Common myeloid progenitor, CD34-positive (primary cell): ENCODE results near the gene FGF1.

Experiments
- CTCF ChIA-PET: fragments of 350-600 bp; sonication (Branson Sonifier 250); formaldehyde crosslinking; loops from one replicate; lab custom pipeline; 2021; ENCODE audit warnings: antibody characterized with exemption; lab: Charles Lee
- POLR2A ChIA-PET: fragments of 350-600 bp; sonication (Branson Sonifier 250); formaldehyde crosslinking; loops from one replicate; lab custom pipeline; 2021; ENCODE audit warnings: antibody characterized with exemption; lab: Charles Lee
- DNase-seq, 3 donors: peaks; one replicate each; pipeline versions ENCODE4 v3.0.0 to v3.0.0-alpha.2; 2013
- H3K27ac ChIP-seq, 2 experiments: 1 replicate in 1 of 2; 2 replicates in 1 of 2; pipeline ENCODE4 v1.7.0; 2013; ENCODE audit warnings: inconsistent platforms in 2 of 2, low read length in 2 of 2, mild to moderate bottlenecking in 2 of 2, low read depth in 1 of 2, moderate library complexity in 1 of 2; ENCODE audit not compliant: severe bottlenecking in 2 of 2, insufficient read depth in 1 of 2, poor library complexity in 1 of 2
- H3K27me3 ChIP-seq, 5 experiments: replicated peaks in 2 of 5; 1 replicate in 3 of 5; 2 replicates in 2 of 5; pipeline versions ENCODE4 v1.6.1 to v1.7.0; 2013; ENCODE audit warnings: low read length in 4 of 5, mild to moderate bottlenecking in 2 of 5, moderate library complexity in 2 of 5, inconsistent platforms in 1 of 5; ENCODE audit not compliant: insufficient read depth in 5 of 5, control insufficient read depth in 4 of 5
- H3K36me3 ChIP-seq, 4 experiments: 1 replicate in 2 of 4; 2 replicates in 2 of 4; pipeline versions ENCODE4 v1.6.1 to v1.7.0; 2013; ENCODE audit warnings: low read length in 3 of 4, control low read depth in 1 of 4, mild to moderate bottlenecking in 1 of 4; ENCODE audit not compliant: control insufficient read depth in 4 of 4, insufficient read depth in 4 of 4
- H3K4me1 ChIP-seq, 4 experiments: 1 replicate in 3 of 4; 2 replicates in 1 of 4; pipeline versions ENCODE4 v1.6.1 to v1.7.1; 2013; ENCODE audit warnings: low read length in 3 of 4, mild to moderate bottlenecking in 3 of 4, control low read depth in 1 of 4, inconsistent platforms in 1 of 4, moderate library complexity in 1 of 4; ENCODE audit not compliant: control insufficient read depth in 4 of 4, insufficient read depth in 4 of 4; ENCODE audit errors: control extremely low read depth in 1 of 4
- H3K4me3 ChIP-seq, 7 experiments: 1 replicate in 4 of 7; 2 replicates in 3 of 7; pipeline versions ENCODE4 v1.5.1 to v1.7.0; 2013; ENCODE audit warnings: mild to moderate bottlenecking in 7 of 7, low read length in 6 of 7, moderate library complexity in 6 of 7, inconsistent platforms in 2 of 7, low read depth in 2 of 7, control low read depth in 1 of 7; ENCODE audit not compliant: insufficient read depth in 4 of 7, control insufficient read depth in 1 of 7; ENCODE audit errors: extremely low read depth in 1 of 7
- H3K9me3 ChIP-seq, 5 experiments: 1 replicate in 4 of 5; 2 replicates in 1 of 5; pipeline versions ENCODE4 v1.6.1 to v1.7.1; 2013; ENCODE audit warnings: low read length in 4 of 5, mild to moderate bottlenecking in 2 of 5, inconsistent platforms in 1 of 5, low read depth in 1 of 5, moderate library complexity in 1 of 5; ENCODE audit not compliant: control insufficient read depth in 4 of 5, insufficient read depth in 2 of 5; ENCODE audit errors: control extremely low read depth in 1 of 5
- WGBS: methylation state at CpG from one replicate; pipeline ENCODE4 v1.1.5; 2013; ENCODE audit not compliant: insufficient coverage; 5-methylcytosine and 5-hydroxymethylcytosine counted together

The FGF1 gene

GRCh38 chr5:142642427-142642826, 43.5 kb downstream of the FGF1 start:
- Histone ChIP-seq H3K27ac (no peak overlapping the region), H3K4me1 (no peaks in the 10 kb centered on the region), H3K27me3 (peaks cover 0 to 7% (median 0%) of the 10 kb centered on the region in 5 experiments), H3K36me3 (no peaks in the 10 kb centered on the region), H3K9me3 (no peaks in the 10 kb centered on the region), H3K4me3 (no peak overlapping the region)
- POLR2A ChIA-PET, result no interaction called here
- 94% methylated on average over 2 of the region's 3 CpGs for WGBS
- DNase-seq, result no peak
- CTCF ChIA-PET, result interaction anchor here (0.7 to 6.2 kb wide), 5 partner anchors 12 to 545 kb away, joined by 3 to 36 read pairs (median 5); no protein-coding TSS in a partner anchor

GRCh38 chr5:142641711-142642110, 44.2 kb downstream of the FGF1 start:
- ChIA-PET POLR2A (no interaction called here), CTCF (interaction anchor here (1.0 to 6.2 kb wide), 3 partner anchors 13 to 72 kb away, joined by 3 to 36 read pairs (median 5); no protein-coding TSS in a partner anchor)
- DNase-seq, result no peak
- Histone ChIP-seq H3K27me3 (peaks cover 0 to 6% (median 0%) of the 10 kb centered on the region in 5 experiments), H3K27ac (no peak overlapping the region), H3K36me3 (no peaks in the 10 kb centered on the region), H3K4me3 (no peak overlapping the region), H3K9me3 (no peaks in the 10 kb centered on the region), H3K4me1 (no peaks in the 10 kb centered on the region)
- no CpG with 5 or more reads among the region's 4 CpGs for WGBS

- Histone ChIP-seq H3K9me3 (no peaks in the 10 kb centered on the region), H3K36me3 (no peaks in the 10 kb centered on the region), H3K27me3 (peaks cover 0 to 5% (median 0%) of the 10 kb centered on the region in 5 experiments), H3K4me3 (no peak overlapping the region), H3K4me1 (no peaks in the 10 kb centered on the region), H3K27ac (no peak overlapping the region)
- ChIA-PET CTCF (interaction anchor here (1.4 to 6.2 kb wide), 3 partner anchors 14 to 73 kb away, joined by 4 to 36 read pairs (median 5); no protein-coding TSS in a partner anchor), POLR2A (no interaction called here)
- 73% methylated on average over 4 of the region's 9 CpGs for WGBS
- DNase-seq, result peak in 1 of 3 donors; percentile 6
These were observed 45.4 kb downstream of the FGF1 start for GRCh38 chr5:142640316-142641005.

- H3K4me1 ChIP-seq, result no peaks in the 10 kb centered on the region
- 100% methylated on average over 1 of the region's 4 CpGs for WGBS
- no peak overlapping the region for H3K27ac ChIP-seq
- no peak for DNase-seq
- CTCF ChIA-PET, result interaction anchor here (1.4 kb wide), 1 partner anchor 29 kb away, joined by 4 read pairs; no protein-coding TSS in a partner anchor
- no peaks in the 10 kb centered on the region for H3K9me3 ChIP-seq
- H3K4me3 ChIP-seq, result no peak overlapping the region
- H3K27me3 ChIP-seq, result peaks cover 0 to 5% (median 0%) of the 10 kb centered on the region in 5 experiments
- POLR2A ChIA-PET, result no interaction called here
- H3K36me3 ChIP-seq, result no peaks in the 10 kb centered on the region
These were observed 46.4 kb downstream of the FGF1 start for GRCh38 chr5:142639455-142639854.

- Histone ChIP-seq H3K4me1 (no peaks in the 10 kb centered on the region), H3K9me3 (no peaks in the 10 kb centered on the region), H3K4me3 (no peak overlapping the region), H3K27me3 (peaks cover 0 to 3% (median 0%) of the 10 kb centered on the region in 5 experiments), H3K36me3 (no peaks in the 10 kb centered on the region), H3K27ac (no peak overlapping the region)
- DNase-seq, result no peak
- CTCF ChIA-PET, result interaction anchor here (1.5 to 1.7 kb wide), 2 partner anchors 18 to 61 kb away, joined by 4 to 7 read pairs; no protein-coding TSS in a partner anchor
- 94% methylated on average over 2 of the region's 2 CpGs for WGBS
- POLR2A ChIA-PET, result no interaction called here
These were observed 48.0 kb downstream of the FGF1 start for GRCh38 chr5:142637871-142638270.

GRCh38 chr5:142636698-142637324, 49.1 kb downstream of the FGF1 start:
- H3K4me1 ChIP-seq, result no peaks in the 10 kb centered on the region
- no peak for DNase-seq
- no peak overlapping the region for H3K4me3 ChIP-seq
- ChIA-PET POLR2A (no interaction called here), CTCF (interaction anchor here (1.7 kb wide), 1 partner anchor 19 kb away, joined by 7 read pairs; no protein-coding TSS in a partner anchor)
- WGBS, result 97% methylated on average over 3 of the region's 6 CpGs
- no peaks in the 10 kb centered on the region for H3K36me3 ChIP-seq
- peaks cover 0 to 3% (median 0%) of the 10 kb centered on the region in 5 experiments for H3K27me3 ChIP-seq
- no peaks in the 10 kb centered on the region for H3K9me3 ChIP-seq
- no peak overlapping the region for H3K27ac ChIP-seq

- 100% methylated on average over 1 of the region's 5 CpGs for WGBS
- Histone ChIP-seq H3K36me3 (no peaks in the 10 kb centered on the region), H3K4me1 (no peaks in the 10 kb centered on the region), H3K27ac (no peak overlapping the region), H3K27me3 (peaks cover 0 to 3% (median 0%) of the 10 kb centered on the region in 5 experiments), H3K9me3 (no peaks in the 10 kb centered on the region), H3K4me3 (no peak overlapping the region)
- DNase-seq, result no peak
- ChIA-PET CTCF (interaction anchor here (0.6 kb wide), 1 partner anchor 1511 kb away, joined by 4 read pairs; no protein-coding TSS in a partner anchor), POLR2A (no interaction called here)
These were observed 49.8 kb downstream of the FGF1 start for GRCh38 chr5:142636093-142636492.
